Thyroid gland (tissue), 4 donors: ENCODE results near the gene ARHGEF38.

Source experiments
- POLR2A ChIP-seq, 2 donors: fragments of 450-650 bp; IDR thresholded peaks; one replicate each; pipeline ENCODE4 v1.6.1; 2017; ENCODE audit warnings: antibody characterized with exemption in 2 of 2, mild to moderate bottlenecking in 2 of 2, moderate library complexity in 1 of 2
- TF ChIP-seq, protein P1 (sequence below), 6 experiments: fragments of 200-600 bp in 3 of 6; fragments of 450-650 bp in 3 of 6; sonication (generic) in 3 of 6; IDR thresholded peaks; one replicate each; pipeline ENCODE4 v1.5.1; 2016 to 2019; ENCODE audit warnings: antibody characterized with exemption in 6 of 6, mild to moderate bottlenecking in 2 of 6, inconsistent platforms in 1 of 6, moderate library complexity in 1 of 6

DNA sequence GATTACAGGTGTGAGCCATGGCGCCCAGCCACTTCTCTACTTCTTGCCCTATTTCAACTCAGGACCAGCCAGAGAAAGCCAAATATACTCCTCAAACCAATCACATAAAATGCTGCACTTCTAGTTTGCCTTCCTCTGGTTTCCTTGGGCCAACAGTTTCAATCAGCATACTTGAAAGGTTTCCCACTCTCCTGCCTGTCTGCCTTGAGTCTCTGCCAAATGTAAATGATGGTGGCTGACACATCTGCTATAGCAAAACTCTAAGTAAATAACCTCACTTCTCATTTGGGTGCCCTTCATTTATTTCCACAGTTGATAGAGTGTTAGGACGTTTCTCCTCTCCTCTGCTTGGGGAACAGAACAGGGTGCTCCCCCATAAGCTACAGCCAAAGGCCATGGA lies 42.2 kb upstream of the ARHGEF38 start:
- TF ChIP-seq, protein P1, sequence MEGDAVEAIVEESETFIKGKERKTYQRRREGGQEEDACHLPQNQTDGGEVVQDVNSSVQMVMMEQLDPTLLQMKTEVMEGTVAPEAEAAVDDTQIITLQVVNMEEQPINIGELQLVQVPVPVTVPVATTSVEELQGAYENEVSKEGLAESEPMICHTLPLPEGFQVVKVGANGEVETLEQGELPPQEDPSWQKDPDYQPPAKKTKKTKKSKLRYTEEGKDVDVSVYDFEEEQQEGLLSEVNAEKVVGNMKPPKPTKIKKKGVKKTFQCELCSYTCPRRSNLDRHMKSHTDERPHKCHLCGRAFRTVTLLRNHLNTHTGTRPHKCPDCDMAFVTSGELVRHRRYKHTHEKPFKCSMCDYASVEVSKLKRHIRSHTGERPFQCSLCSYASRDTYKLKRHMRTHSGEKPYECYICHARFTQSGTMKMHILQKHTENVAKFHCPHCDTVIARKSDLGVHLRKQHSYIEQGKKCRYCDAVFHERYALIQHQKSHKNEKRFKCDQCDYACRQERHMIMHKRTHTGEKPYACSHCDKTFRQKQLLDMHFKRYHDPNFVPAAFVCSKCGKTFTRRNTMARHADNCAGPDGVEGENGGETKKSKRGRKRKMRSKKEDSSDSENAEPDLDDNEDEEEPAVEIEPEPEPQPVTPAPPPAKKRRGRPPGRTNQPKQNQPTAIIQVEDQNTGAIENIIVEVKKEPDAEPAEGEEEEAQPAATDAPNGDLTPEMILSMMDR (IDR thresholded peaks at IDR 0.05), result no peak
- TF ChIP-seq POLR2A (IDR thresholded peaks at IDR 0.05), result no peak
